Measurements from ENCODE around the gene AP3B2. TPM values are rescaled to one million over a fixed set of nuclear protein-coding genes. Genes with fewer than 3 reads are reported as not detected.

The AP3B2 gene
- polyA plus RNA-seq, 1 experiment = 0.22 TPM

GRCh38 chr15:82670699-82671098, 39.0 kb downstream of the AP3B2 start:
- Histone ChIP-seq H3K9me3 (ENCODE audit: control insufficient read depth, insufficient read depth, low read length) (no peaks in the 10 kb centered on the region), H3K4me3 (ENCODE audit: low read depth, low read length) (no peak overlapping the region), H3K27ac (ENCODE audit: low read depth, low read length) (no peak overlapping the region), H3K27me3 (ENCODE audit: control insufficient read depth, insufficient read depth, low read length) (no peaks in the 10 kb centered on the region)
- ChIA-PET POLR2A (no interaction called here), CTCF (no interaction called here)
- TF ChIP-seq, protein P1, sequence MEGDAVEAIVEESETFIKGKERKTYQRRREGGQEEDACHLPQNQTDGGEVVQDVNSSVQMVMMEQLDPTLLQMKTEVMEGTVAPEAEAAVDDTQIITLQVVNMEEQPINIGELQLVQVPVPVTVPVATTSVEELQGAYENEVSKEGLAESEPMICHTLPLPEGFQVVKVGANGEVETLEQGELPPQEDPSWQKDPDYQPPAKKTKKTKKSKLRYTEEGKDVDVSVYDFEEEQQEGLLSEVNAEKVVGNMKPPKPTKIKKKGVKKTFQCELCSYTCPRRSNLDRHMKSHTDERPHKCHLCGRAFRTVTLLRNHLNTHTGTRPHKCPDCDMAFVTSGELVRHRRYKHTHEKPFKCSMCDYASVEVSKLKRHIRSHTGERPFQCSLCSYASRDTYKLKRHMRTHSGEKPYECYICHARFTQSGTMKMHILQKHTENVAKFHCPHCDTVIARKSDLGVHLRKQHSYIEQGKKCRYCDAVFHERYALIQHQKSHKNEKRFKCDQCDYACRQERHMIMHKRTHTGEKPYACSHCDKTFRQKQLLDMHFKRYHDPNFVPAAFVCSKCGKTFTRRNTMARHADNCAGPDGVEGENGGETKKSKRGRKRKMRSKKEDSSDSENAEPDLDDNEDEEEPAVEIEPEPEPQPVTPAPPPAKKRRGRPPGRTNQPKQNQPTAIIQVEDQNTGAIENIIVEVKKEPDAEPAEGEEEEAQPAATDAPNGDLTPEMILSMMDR (IDR thresholded peaks at IDR 0.05; ENCODE audit: low read depth, low read length) = no peak
- DNase-seq (ENCODE audit: low read depth, low spot score) = no peak

DNA sequence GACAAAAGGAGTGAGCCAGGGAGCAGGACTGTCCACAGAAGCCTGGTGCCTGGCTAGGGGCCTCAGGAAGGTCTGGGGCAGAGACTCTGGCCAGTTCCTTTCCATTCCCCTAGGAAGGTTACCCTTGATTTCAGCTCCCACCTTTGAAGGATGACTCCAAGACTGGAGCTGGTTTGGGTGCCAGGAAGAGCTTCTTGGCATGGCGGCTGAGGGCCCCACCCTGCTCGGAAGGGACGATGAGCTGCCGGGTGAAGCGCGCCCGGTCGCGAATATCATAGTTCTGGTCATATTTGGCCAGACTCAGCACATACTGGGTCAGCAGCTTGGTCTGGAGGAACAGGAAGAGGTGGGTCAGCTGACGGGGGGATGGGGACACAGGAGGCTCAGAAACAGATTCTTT, 43.1 kb downstream of the AP3B2 start:
- POLR2A ChIA-PET = no interaction called here
- H3K27me3 ChIP-seq (ENCODE audit: control insufficient read depth, insufficient read depth, low read length) = no peaks in the 10 kb centered on the region
- TF ChIP-seq, protein P1 (IDR thresholded peaks at IDR 0.05; ENCODE audit: low read depth, low read length) = no peak
- no peak overlapping the region for H3K27ac ChIP-seq (ENCODE audit: low read depth, low read length)
- H3K9me3 ChIP-seq (ENCODE audit: control insufficient read depth, insufficient read depth, low read length) = no peaks in the 10 kb centered on the region; the same call in 1 of the 2 replicates
- CTCF ChIA-PET = no interaction called here
- DNase-seq (ENCODE audit: low read depth, low spot score) = no peak
- no peak overlapping the region for H3K4me3 ChIP-seq (ENCODE audit: low read depth, low read length)

DNA sequence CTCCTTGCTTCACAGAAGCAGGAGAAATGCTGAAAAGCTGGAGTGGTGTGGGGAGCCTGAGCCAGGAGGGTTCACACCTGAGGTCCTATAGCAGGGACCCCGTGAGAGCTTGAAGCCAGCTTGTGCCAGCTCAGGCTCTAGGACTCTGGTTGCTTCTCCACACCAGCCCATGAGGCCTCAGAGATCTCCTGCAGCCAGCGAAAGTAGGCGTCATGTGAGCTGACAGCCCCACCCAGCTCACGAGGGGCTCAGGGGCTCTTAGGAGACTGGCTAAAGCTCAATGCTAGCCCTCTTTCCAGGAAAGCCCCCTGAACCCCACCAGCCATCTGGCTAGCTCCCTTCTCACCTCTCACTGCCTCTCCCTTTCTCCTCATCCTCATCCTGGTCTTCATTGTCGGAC, 45.7 kb downstream of the AP3B2 start:
- Histone ChIP-seq H3K9me3 (ENCODE audit: control insufficient read depth, insufficient read depth, low read length) (no peaks in the 10 kb centered on the region; the same call in 1 of the 2 replicates), H3K27me3 (ENCODE audit: control insufficient read depth, insufficient read depth, low read length) (no peaks in the 10 kb centered on the region), H3K4me3 (ENCODE audit: low read depth, low read length) (no peak overlapping the region), H3K27ac (ENCODE audit: low read depth, low read length) (no peak overlapping the region)
- CTCF ChIA-PET = no interaction called here
- POLR2A ChIA-PET = no interaction called here
- TF ChIP-seq, protein P1 (IDR thresholded peaks at IDR 0.05; ENCODE audit: low read depth, low read length) = no peak
- no peak for DNase-seq (ENCODE audit: low read depth, low spot score)

DNA sequence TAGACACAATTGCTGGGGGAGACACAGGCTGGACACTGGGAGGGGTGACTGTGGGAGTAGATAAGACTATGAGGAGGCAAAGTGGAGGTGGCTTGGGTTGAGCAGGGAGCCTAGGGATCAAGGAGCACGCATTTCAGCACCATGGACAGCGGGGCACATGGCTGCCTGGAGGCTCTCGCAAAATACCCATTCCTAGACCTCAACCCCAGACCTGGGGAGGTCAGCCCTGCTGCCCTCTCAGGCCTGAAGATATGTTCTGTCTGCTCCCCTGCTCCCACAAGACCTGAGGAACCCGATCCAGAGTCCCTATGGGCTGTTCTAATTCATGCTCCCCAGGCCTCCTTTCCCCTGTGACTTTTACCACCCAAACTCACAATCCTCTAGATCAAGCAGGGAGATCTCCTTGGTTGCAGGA, 46.5 kb downstream of the AP3B2 start:
- no peak for DNase-seq (ENCODE audit: low read depth, low spot score)
- CTCF ChIA-PET = no interaction called here
- POLR2A ChIA-PET = no interaction called here
- H3K27ac ChIP-seq (ENCODE audit: low read depth, low read length) = no peak overlapping the region
- TF ChIP-seq, protein P1 (IDR thresholded peaks at IDR 0.05; ENCODE audit: low read depth, low read length) = no peak
- no peaks in the 10 kb centered on the region; the same call in 1 of the 2 replicates for H3K9me3 ChIP-seq (ENCODE audit: control insufficient read depth, insufficient read depth, low read length)
- no peak overlapping the region for H3K4me3 ChIP-seq (ENCODE audit: low read depth, low read length)
- H3K27me3 ChIP-seq (ENCODE audit: control insufficient read depth, insufficient read depth, low read length) = no peaks in the 10 kb centered on the region

DNA sequence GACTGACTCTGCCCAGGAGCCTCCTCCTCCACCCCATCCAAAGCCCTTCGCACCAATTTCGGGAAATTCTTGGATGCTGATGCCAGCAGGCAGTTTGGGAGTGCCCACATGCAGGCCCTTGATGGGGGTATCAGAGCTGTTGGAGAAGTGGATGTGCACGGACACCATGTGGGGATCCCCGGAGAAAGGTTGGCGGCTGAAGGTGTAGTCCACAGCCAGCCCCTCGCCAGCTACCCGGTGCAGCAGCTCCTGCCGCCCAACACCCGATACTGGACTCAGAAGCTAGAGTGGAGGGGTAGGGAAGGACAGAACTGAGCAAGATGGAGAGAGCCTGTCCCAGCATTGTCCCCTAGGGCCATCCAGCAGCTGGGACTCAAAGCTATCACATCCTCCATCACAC, 47.0 kb downstream of the AP3B2 start:
- CTCF ChIA-PET = no interaction called here
- Histone ChIP-seq H3K27me3 (ENCODE audit: control insufficient read depth, insufficient read depth, low read length) (no peaks in the 10 kb centered on the region), H3K27ac (ENCODE audit: low read depth, low read length) (no peak overlapping the region), H3K9me3 (ENCODE audit: control insufficient read depth, insufficient read depth, low read length) (no peaks in the 10 kb centered on the region; the same call in 1 of the 2 replicates), H3K4me3 (ENCODE audit: low read depth, low read length) (no peak overlapping the region)
- POLR2A ChIA-PET = no interaction called here
- TF ChIP-seq, protein P1 (IDR thresholded peaks at IDR 0.05; ENCODE audit: low read depth, low read length) = no peak
- DNase-seq (ENCODE audit: low read depth, low spot score) = no peak
